Vagina (tissue), 2 donors: ENCODE measurements around the gene PRIM2.
"Not testable (repeated sequence)": the region's sequence is repeated elsewhere in the genome, so short reads cannot be mapped to it uniquely, and the experiment has no call there.

Experiments used
- CTCF ChIP-seq, 3 experiments: fragments of 450-650 bp in 2 of 3; fragments of 200-600 bp in 1 of 3; sonication (generic) in 1 of 3; IDR thresholded peaks; one replicate each; pipeline ENCODE4 v1.5.1; 2017 to 2019; ENCODE audit warnings: antibody characterized with exemption in 3 of 3, mild to moderate bottlenecking in 2 of 3, moderate library complexity in 2 of 3
- POLR2A ChIP-seq, 2 donors: fragments of 450-650 bp; IDR thresholded peaks; one replicate each; pipeline ENCODE4 v1.6.1; 2017; ENCODE audit warnings: antibody characterized with exemption in 2 of 2, mild to moderate bottlenecking in 2 of 2, moderate library complexity in 2 of 2

- TF ChIP-seq POLR2A, CTCF (IDR thresholded peaks at IDR 0.05): not testable (repeated sequence)
Observed at GRCh38 chr6:57515845-57516244, 198.4 kb downstream of the PRIM2 start.
